Measurements from ENCODE around the gene SAMMSON.

The SAMMSON gene

DNA sequence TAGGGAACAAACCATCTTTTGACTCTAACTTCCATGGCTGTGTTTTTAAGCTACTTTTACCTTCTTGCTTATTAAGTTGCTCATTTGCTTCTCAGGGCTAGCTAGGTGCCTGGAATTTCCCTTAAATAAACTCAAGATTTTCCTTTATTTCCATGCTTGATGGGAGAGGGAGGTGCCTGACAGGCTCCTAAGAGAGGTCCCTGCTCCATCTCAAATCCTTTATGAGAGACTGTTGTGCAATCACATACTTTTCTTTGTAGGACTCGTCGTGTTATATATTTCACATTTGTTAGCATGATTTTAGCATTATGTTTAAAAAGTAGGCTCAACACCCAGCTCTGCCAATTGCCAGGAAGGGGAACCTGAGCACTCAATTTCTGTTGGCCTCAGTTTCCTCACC lies 95.7 kb downstream of the SAMMSON start:
- DNase-seq = no peak

DNA sequence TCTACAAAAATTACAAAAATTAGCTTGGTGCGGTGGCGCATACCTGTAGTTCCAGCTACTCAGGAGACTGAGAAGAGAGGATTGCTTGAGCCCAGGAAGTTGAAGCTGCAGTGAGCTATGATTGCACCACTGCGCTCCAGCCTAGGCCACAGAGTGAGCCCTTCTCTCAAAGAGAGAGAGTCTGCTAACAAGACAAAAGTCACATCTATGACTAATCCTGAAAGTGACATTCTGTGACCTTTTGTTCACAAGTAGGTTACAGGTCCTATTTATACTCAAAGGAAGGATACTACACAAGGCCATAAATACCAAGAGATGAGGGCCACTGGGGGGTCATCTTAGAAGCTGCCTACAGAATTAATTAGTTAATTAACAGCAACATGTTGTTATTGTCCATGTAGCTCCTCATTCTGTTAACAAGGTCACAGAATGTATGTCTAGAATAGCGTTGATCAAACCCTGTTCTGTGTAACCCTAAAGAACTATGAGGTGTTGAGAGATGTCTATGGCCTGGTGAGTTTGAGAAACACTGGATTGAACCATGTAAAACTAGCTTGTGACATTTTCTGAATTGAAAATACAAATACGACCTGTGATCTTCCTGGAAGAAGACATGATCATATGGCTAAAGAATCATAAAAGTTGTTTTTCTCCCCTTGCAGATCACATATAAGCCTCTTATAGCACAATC lies 97.0 kb downstream of the SAMMSON start:
- DNase-seq = no peak

GRCh38 chr3:70097084-70097483 lies 97.6 kb downstream of the SAMMSON start:
- DNase-seq = no peak

- no peak for DNase-seq
Measured at GRCh38 chr3:70108072-70108471, 108.5 kb downstream of the SAMMSON start.

- DNase-seq = no peak
Measured at GRCh38 chr3:70108546-70108945, 109.0 kb downstream of the SAMMSON start.

DNA sequence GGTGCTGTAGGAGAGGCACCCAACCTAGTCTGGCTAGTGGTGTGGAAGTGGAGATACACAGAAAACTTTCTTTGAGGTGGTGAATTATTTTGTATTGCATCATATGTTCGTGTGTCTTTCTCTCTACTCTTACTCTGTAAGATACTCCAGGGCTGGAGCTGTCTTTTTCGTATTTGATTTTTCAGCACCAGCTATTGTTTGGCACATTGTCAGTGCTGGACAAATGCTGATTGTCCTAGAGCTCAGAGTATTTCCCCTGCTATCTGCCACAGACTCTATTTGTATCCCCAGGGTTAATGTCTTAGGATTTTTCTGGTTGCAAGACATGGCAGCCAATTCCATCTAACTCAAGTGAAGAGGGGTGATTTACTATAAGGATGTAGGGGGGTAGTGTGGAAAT lies 110.5 kb downstream of the SAMMSON start:
- no peak for DNase-seq

DNA sequence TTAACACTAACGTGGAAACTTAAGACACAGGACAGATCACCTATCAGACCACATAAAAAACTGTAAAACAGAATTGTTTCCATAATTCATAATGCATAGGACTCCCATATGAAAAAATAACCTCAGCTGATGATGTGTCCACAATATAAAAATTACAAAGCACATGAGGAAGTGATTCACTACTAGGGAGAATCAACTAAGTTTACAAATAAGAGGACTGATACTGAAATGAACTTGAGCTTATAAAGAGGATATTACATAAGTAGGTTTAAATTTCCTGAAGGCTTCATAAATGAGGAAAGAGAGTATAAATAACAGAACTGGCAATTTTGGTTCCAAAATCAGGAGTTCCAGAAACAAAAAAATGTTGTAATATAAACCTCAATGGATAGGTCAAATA lies 111.9 kb downstream of the SAMMSON start:
- DNase-seq = no peak

DNA sequence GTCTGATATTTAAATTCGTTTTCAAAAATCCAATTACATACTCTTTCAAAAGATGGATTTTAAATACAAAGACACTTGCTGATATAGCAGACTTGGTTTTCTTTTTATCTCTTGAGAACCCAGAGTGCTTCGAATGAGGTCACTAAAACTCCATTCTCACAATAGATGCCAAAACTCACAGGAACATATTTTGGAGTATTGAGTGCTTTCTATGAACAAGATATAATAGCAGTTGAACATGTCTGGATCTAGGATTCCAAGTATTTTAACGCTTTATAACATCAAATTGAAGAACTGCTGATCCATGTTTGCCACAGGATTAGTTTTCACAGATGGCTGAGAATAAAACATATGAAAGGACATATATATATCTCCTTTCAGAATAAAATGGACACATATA lies 113.2 kb downstream of the SAMMSON start:
- no peak for DNase-seq

DNA sequence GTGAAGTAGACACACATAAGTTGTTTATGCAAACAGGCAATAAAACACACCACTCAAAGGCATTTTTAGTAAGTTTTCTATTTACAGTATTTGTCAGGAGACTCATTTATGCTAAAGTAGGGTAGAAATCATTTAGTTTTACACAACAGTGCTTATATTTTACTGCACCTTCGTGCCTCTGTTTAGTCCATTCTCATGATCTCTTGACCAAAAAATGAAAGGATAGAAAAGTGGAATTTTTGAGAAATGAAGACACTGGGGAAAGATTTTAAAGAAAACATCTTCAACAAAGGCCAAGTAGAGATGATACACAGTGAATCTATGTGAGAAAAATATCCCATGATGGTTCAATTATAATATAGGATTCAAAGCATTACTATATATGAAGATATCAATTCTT lies 114.9 kb downstream of the SAMMSON start:
- DNase-seq = no peak

- no peak for DNase-seq
Measured at GRCh38 chr3:70119879-70120278, 120.3 kb downstream of the SAMMSON start.
